GM12878 (cell line): ENCODE measurements around the gene ITGA3. TPM values are rescaled to one million over a fixed set of nuclear protein-coding genes. Genes with fewer than 3 reads are reported as not detected.

Experiments
- ATAC-seq: fragments of 200-7000 bp; cut with Tn5 transposase; 3 replicates; pipeline ENCODE4 v1.9.1; 2020; ENCODE audit warnings: mild to moderate bottlenecking, moderate library complexity
- BruUV-seq: library from RNA; stranded (reverse); fragments of 400-500 nt; replicated peaks from 2 replicates; lab custom pipeline; 2021; lab: Mats Ljungman, UMichigan
- CTCF ChIA-PET: fragments of 300-600 bp; sonication (Branson Sonifier 250); formaldehyde crosslinking; extraction: SDS; loops from one replicate; lab custom pipeline; 2021; ENCODE audit warnings: inconsistent platforms; lab: Yijun Ruan, JAX
- POLR2A ChIA-PET: fragments of 350-600 bp; formaldehyde crosslinking; extraction: SDS; loops from one replicate; lab custom pipeline; 2021; ENCODE audit warnings: inconsistent platforms; lab: Charles Lee
- RAD21 ChIA-PET: fragments of 300-600 bp; sonication (Branson Sonifier 250); formaldehyde crosslinking; loops from one replicate; lab custom pipeline; 2023; ENCODE audit warnings: antibody characterized with exemption; ENCODE audit not compliant: unreplicated experiment; lab: Charles Lee
- SMC1A ChIA-PET: fragments of 300-600 bp; sonication (Branson Sonifier 250); formaldehyde crosslinking; loops from one replicate; lab custom pipeline; 2023; ENCODE audit not compliant: unreplicated experiment, uncharacterized antibody; lab: Charles Lee
- DNase-seq: peaks from one replicate; pipeline ENCODE4 v3.0.0-alpha.2; 2011; ENCODE audit warnings: low read depth, low spot score
- FAIRE-seq: peaks from 3 replicates; lab custom pipeline; 2011; peaks lifted over from hg19 to GRCh38; lab: Jason Lieb, UNC
- H2AFZ ChIP-seq: 2 replicates; pipeline ENCODE4 v1.6.0; 2011; ENCODE audit warnings: low read depth, low read length, control low read depth; ENCODE audit not compliant: control insufficient read depth
- H3K27ac ChIP-seq: 2 replicates; pipeline ENCODE4 v1.5.1; 2011; ENCODE audit warnings: control low read depth; ENCODE audit not compliant: control insufficient read depth, insufficient read depth
- H3K27me3 ChIP-seq, 2 experiments: replicated peaks in 1 of 2; 2 replicates each; pipeline versions ENCODE4 v1.6.0 to v1.6.1; 2011; ENCODE audit warnings: low read length in 1 of 2; ENCODE audit not compliant: control insufficient read depth in 2 of 2, insufficient read depth in 2 of 2
- H3K36me3 ChIP-seq, 2 experiments: 2 replicates each; pipeline ENCODE4 v1.5.1; 2011; ENCODE audit warnings: low read length in 1 of 2; ENCODE audit not compliant: control insufficient read depth in 2 of 2, insufficient read depth in 2 of 2
- H3K4me1 ChIP-seq: 2 replicates; pipeline ENCODE4 v1.6.1; 2011; ENCODE audit warnings: mild to moderate bottlenecking, low read length, moderate library complexity, mixed read lengths; ENCODE audit not compliant: control insufficient read depth, insufficient read depth
- H3K4me2 ChIP-seq: 2 replicates; pipeline ENCODE4 v1.6.0; 2011; ENCODE audit warnings: control low read depth; ENCODE audit not compliant: control insufficient read depth, insufficient read depth
- H3K4me3 ChIP-seq: fragments of 200-600 bp; sonication (generic); 2 replicates; pipeline ENCODE4 v1.5.1; 2016
- H3K79me2 ChIP-seq: 2 replicates; pipeline ENCODE4 v1.6.0; 2011; ENCODE audit warnings: low read length; ENCODE audit not compliant: control insufficient read depth, insufficient read depth
- H3K9ac ChIP-seq: 2 replicates; pipeline ENCODE4 v1.8.0; 2011; ENCODE audit warnings: low read length, control low read depth, mixed read lengths; ENCODE audit not compliant: control insufficient read depth, insufficient read depth
- H3K9me3 ChIP-seq: replicated peaks from 3 replicates; pipeline ENCODE4 v1.5.1; 2011; ENCODE audit warnings: mild to moderate bottlenecking, low read length; ENCODE audit not compliant: control insufficient read depth, insufficient read depth
- H4K20me1 ChIP-seq: 2 replicates; pipeline ENCODE4 v1.6.0; 2011; ENCODE audit not compliant: control insufficient read depth, insufficient read depth
- ATF7 ChIP-seq: fragments of 450-650 bp; IDR thresholded peaks from 2 replicates; pipeline ENCODE4 v1.6.1; 2016; ENCODE audit warnings: low read depth, mild to moderate bottlenecking
- BHLHE40 ChIP-seq, 2 experiments: fragments of 450-650 bp in 1 of 2; IDR thresholded peaks; 2 replicates each; pipeline ENCODE4 v1.6.1; 2011 to 2017; ENCODE audit warnings: low read depth in 2 of 2, borderline replicate concordance in 1 of 2, improper control_type of control experiment in 1 of 2, low read length in 1 of 2, mild to moderate bottlenecking in 1 of 2
- E2F8 ChIP-seq: fragments of 450-650 bp; IDR thresholded peaks from 2 replicates; pipeline ENCODE4 v1.6.1; 2018; ENCODE audit warnings: mild to moderate bottlenecking, low read depth, moderate library complexity; ENCODE audit not compliant: partially characterized antibody
- ETV6 ChIP-seq, 2 experiments: fragments of 450-650 bp in 1 of 2; IDR thresholded peaks in 1 of 2; conservative IDR thresholded peaks in 1 of 2; 2 replicates each; pipeline ENCODE4 v1.6.1; 2014; ENCODE audit warnings: antibody characterized with exemption in 1 of 2, borderline replicate concordance in 1 of 2, low read depth in 1 of 2, mild to moderate bottlenecking in 1 of 2, moderate library complexity in 1 of 2
- IRF3 ChIP-seq: fragments of 450-650 bp; IDR thresholded peaks from 2 replicates; pipeline ENCODE4 v1.6.1; 2014; ENCODE audit warnings: mild to moderate bottlenecking
- LARP7 ChIP-seq: fragments of 450-650 bp; IDR thresholded peaks from 2 replicates; pipeline ENCODE4 v1.6.1; 2017; ENCODE audit warnings: mild to moderate bottlenecking
- NBN ChIP-seq: fragments of 450-650 bp; IDR thresholded peaks from 2 replicates; pipeline ENCODE4 v1.6.1; 2016
- NFIC ChIP-seq: IDR thresholded peaks from 2 replicates; pipeline ENCODE4 v1.6.1; 2012; ENCODE audit warnings: low read depth, mild to moderate bottlenecking, inconsistent platforms, low read length, moderate library complexity
- NFXL1 ChIP-seq: fragments of 450-650 bp; IDR thresholded peaks from 2 replicates; pipeline ENCODE4 v1.6.1; 2017; ENCODE audit warnings: antibody characterized with exemption, mild to moderate bottlenecking, borderline replicate concordance
- PML ChIP-seq: IDR thresholded peaks from 2 replicates; pipeline ENCODE4 v1.6.1; 2012; ENCODE audit warnings: low read length, inconsistent platforms
- SKIL ChIP-seq: fragments of 450-650 bp; IDR thresholded peaks from 2 replicates; pipeline ENCODE4 v1.6.1; 2017; ENCODE audit warnings: mild to moderate bottlenecking, low read depth, inconsistent platforms; ENCODE audit not compliant: poor library complexity, severe bottlenecking
- USF1 ChIP-seq: IDR thresholded peaks from 2 replicates; pipeline ENCODE4 v1.6.1; 2011; ENCODE audit warnings: borderline replicate concordance, low read depth, mild to moderate bottlenecking, moderate library complexity, mixed read lengths, low read length; ENCODE audit not compliant: insufficient read depth; ENCODE audit errors: extremely low read length
- WGBS: methylation state at CpG from one replicate; pipeline ENCODE4 v1.1.6; 2016; ENCODE audit warnings: low lambda C conversion rate; ENCODE audit not compliant: insufficient replicate concordance, insufficient coverage; ENCODE audit errors: missing lambda C conversion rate; 5-methylcytosine and 5-hydroxymethylcytosine counted together
- in situ Hi-C: fragments of 300-500 bp; cut with MboI; formaldehyde crosslinking; loops from 9 replicates; pipeline ENCODE4 v1.14.3; 2018; ENCODE audit warnings: mixed read lengths
- intact Hi-C: fragments of 100-400 bp; cut with micrococcal nuclease; formaldehyde crosslinking; loops from one replicate; pipeline ENCODE4 v1.14.2; 2022; ENCODE audit not compliant: unreplicated experiment
- polyA plus RNA-seq, 11 experiments: library from polyadenylated mRNA; depleted of rRNA in 4 of 11; unstranded in 6 of 11; stranded (reverse) in 5 of 11; fragments of >200 nt; fragmentation: Nextera tagmentation in 4 of 11; fragmentation: Illumina TruSeq in 1 of 11; extraction: Ambion mirVana in 4 of 11; extraction: Trizol in 1 of 11; gene quantifications; 1 replicate in 1 of 11; 2 replicates in 10 of 11; pipeline versions ENCODE4 v1.2.1 to v1.2.3, GENCODE V29; 2011 to 2016; ENCODE audit warnings: inconsistent platforms in 2 of 11, missing spikeins in 2 of 11, low read depth in 1 of 11
- total RNA-seq, 4 experiments: library from RNA; depleted of rRNA in 3 of 4; stranded (reverse); fragments of >200 nt in 3 of 4; fragmentation: Illumina TruSeq in 1 of 4; extraction: Trizol in 1 of 4; gene quantifications; 2 replicates each; pipeline versions ENCODE4 v1.2.1 to v1.2.3, GENCODE V29; 2013 to 2021
- TF ChIP-seq, protein P1 (sequence below): fragments of 450-650 bp; IDR thresholded peaks from 2 replicates; pipeline ENCODE4 v1.6.1; 2017; ENCODE audit warnings: low read depth, mild to moderate bottlenecking, moderate library complexity

ITGA3 gene
- total and polyA plus RNA-seq, 10 of the 15 experiments (the other 5 are each of a cell fraction or from before 2014, with no cell fraction given): 0.29 to 13.4 (median 6.6) TPM

DNA sequence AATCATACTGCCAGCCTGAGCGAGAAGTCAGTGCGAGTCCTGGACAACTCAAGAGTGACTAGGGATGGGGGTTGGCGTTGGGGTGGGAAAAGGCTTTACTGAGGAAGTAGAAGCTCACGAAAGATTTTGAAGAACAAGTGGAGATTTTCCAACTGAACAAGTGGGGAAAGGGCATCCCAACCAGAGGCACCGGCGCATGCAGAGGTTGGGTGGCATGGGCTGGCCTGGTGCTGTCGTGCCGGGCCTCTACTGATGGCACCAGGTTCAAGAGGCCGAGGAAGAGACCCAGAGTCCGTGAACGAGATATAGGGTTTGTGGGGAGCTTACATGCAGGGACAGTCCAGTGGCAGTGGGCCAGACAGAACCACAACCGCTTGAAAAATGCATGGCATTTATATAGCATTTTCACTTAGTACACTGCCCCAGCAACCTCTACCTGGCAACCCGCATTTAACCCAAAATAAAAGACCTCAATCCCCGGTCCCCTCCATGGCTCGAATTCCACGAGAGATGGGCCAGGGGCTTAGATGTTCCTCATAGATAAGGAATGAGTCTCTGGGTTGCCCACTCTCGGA lies 7.7 kb upstream of the ITGA3 start:
- ChIA-PET CTCF (interaction anchor here (0.6 kb wide), 1 partner anchor 46 kb away, joined by 3 read pairs; no protein-coding TSS in a partner anchor), POLR2A (no interaction called here), SMC1A (no interaction called here), RAD21 (interaction anchor here (0.6 kb wide), 1 partner anchor 10 kb away, joined by 3 read pairs; no protein-coding TSS in a partner anchor)
- Histone ChIP-seq H3K9ac (no peak overlapping the region), H3K4me3 (no peak overlapping the region), H3K4me2 (no peak overlapping the region), H4K20me1 (no peaks in the 10 kb centered on the region), H3K4me1 (peaks cover 9% of the 10 kb centered on the region), H3K27ac (no peak overlapping the region), H2AFZ (no peak overlapping the region), H3K27me3 (no peaks in the 10 kb centered on the region), H3K9me3 (no peaks in the 10 kb centered on the region; the same call in 2 of the 3 replicates), H3K79me2 (no peaks in the 10 kb centered on the region), H3K36me3 (no peaks in the 10 kb centered on the region)
- intact Hi-C loops: no loop called here
- BruUV-seq: no TSS peak
- no peak for ATAC-seq
- FAIRE-seq: no peak
- in situ Hi-C loops: no loop called here
- no peak for TF ChIP-seq NBN
- no peak for TF ChIP-seq SKIL
- TF ChIP-seq NFIC: no peak
- no peak for TF ChIP-seq USF1
- TF ChIP-seq E2F8: no peak
- no peak for TF ChIP-seq PML
- TF ChIP-seq NFXL1: no peak
- no peak for TF ChIP-seq ETV6 (conservative IDR thresholded peaks at IDR 0.05 in 1 of 2, IDR thresholded peaks at IDR 0.05 in 1 of 2; ENCODE audit: borderline replicate concordance in 1 of 2, low read depth in 1 of 2)
- TF ChIP-seq IRF3: no peak
- no peak for TF ChIP-seq LARP7
- no peak for TF ChIP-seq ATF7
- TF ChIP-seq, protein P1, sequence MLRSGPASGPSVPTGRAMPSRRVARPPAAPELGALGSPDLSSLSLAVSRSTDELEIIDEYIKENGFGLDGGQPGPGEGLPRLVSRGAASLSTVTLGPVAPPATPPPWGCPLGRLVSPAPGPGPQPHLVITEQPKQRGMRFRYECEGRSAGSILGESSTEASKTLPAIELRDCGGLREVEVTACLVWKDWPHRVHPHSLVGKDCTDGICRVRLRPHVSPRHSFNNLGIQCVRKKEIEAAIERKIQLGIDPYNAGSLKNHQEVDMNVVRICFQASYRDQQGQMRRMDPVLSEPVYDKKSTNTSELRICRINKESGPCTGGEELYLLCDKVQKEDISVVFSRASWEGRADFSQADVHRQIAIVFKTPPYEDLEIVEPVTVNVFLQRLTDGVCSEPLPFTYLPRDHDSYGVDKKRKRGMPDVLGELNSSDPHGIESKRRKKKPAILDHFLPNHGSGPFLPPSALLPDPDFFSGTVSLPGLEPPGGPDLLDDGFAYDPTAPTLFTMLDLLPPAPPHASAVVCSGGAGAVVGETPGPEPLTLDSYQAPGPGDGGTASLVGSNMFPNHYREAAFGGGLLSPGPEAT: no peak
- TF ChIP-seq BHLHE40 (IDR thresholded peaks at IDR 0.05; ENCODE audit: borderline replicate concordance in 1 of 2, low read depth in 2 of 2, low read length in 1 of 2): no peak
- DNase-seq: no peak
- 39% methylated on average over 17 of the region's 17 CpGs for WGBS
